Fibroblast of skin of scalp (primary cell): ENCODE measurements around the gene ZNF346.

Experiments
- DNase-seq: peaks from one replicate; pipeline ENCODE4 v3.0.0-alpha.2; 2013

The ZNF346 gene

GRCh38 chr5:177070536-177071191 is 48.2 kb downstream of the ZNF346 start:
- DNase-seq: no peak

- peak; percentile 82 for DNase-seq
Observed at GRCh38 chr5:177071666-177072385, 49.3 kb downstream of the ZNF346 start.

GRCh38 chr5:177077335-177077734 is 54.8 kb downstream of the ZNF346 start:
- DNase-seq: no peak

DNA sequence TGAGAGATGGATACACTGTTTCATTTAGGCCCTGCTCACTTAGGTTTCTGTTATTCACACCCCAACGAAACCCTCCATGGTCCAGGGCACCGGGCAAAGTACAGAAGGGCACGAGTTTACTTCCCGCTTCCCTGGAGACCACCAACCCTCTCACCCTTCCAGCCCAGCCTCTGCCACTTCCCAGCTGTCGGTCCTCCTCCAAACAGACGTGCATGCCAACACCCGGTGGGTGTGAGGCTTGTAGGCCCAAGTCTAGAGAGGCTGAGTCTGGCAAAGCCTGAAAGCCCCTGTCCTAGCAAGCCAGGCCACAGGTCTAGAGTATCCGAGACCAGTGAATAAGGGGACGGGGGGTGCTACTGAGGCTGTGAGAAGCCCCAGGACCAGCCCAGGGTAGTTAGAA is 57.1 kb downstream of the ZNF346 start:
- no peak for DNase-seq

DNA sequence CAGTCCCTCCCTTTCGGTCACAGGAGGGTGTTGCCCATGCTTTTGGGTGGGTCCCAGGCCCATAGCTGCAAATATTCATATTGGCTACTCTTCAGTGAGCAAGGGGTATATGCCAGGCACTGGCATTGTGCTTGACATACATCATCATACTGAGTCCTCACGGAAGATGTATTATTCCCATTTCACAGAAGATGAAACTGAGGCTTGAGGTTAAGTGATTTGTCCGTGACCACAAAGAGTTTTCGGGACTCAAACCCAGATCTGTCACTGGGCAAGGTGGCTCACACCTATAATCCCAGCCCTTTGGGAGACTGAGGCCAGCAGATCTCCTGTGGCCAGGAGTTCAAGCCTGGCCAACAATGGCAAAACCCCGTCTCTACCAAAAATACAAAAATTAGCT is 57.8 kb downstream of the ZNF346 start:
- no peak for DNase-seq

DNA sequence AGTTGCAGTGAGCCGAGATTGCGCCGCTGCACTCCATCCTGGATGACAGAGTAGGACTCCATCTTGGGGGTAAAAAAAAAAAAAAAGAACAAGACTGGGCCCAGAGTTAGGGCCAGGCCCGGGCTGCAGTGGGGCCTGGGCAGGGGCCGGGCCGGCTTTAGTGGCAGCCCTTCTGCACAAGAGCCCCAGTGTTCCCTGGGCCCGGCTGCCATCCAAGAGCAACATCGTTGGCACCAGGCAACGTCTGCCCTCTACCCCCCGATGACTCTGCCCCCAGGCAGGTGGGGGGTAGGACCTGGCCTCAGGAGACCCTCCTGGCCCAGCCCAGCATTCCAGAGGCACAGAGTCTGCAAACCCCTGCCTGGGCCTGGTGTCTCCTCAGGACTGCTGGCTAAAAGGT is 59.4 kb downstream of the ZNF346 start:
- no peak for DNase-seq

- no peak for DNase-seq
Observed at GRCh38 chr5:177083357-177083756, 60.9 kb downstream of the ZNF346 start.

DNA sequence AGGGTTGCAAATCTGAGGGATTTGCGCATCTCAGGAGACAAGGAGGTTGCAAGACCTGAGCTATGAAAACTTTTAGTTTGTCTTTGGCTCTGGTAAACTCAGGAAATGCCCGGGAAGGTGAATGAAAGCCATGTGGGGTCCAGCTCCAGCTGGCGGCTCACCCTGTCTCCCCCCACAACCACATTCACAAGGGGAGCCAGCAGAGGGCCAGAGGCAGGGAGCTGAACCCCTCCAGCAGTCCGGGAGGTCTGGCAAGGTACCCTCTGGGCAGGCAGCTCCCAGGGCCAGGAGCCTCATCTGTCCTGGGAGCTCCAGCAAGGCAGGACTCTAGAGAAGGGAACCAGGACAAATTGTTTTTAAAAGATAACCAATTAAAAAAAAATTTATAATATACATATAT is 61.7 kb downstream of the ZNF346 start:
- DNase-seq: no peak

DNA sequence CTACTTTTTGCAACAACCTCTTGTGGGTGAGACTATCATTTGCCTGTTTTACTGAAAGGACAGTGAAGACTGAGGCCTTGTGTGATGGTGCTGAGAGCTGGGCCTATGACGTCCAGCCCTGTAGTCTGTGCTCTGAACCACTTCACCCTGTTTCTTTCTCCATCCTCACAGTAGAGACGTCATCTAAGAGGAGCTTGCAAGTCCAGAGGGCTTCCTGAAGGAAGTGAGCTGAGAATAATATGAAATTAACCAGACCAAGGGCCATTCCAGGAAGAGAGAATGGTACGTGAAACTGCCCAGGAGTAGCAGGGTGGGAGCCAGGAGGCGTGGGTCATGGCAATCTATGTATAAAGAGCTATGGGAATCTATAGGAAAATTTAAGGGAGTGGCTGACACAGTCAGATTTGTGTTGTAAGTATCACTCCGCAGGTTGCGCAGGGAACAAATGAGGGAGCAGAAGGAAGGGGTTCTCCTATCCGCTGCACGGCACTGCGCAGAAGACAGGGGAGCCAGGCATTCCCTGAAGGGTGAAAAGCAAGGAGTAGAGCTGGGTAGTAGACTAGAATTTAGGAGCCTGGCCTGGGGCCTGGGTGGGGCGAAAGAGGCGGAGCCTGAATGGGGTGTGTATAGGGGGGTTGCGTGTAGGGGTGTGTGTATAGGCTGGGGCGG is 63.6 kb downstream of the ZNF346 start:
- DNase-seq: no peak

- peak; percentile 67 for DNase-seq
Observed at GRCh38 chr5:177086654-177087397, 64.3 kb downstream of the ZNF346 start, which contains the start of gene FGFR4. Gene FGFR4 (plus strand): TSS chr5:177086915. CDS start chr5:177089603, 2,688 bp downstream.

GRCh38 chr5:177087398-177088005 is 65.0 kb downstream of the ZNF346 start:
- DNase-seq: no peak

- DNase-seq: no peak
Observed at GRCh38 chr5:177089127-177089526, 66.6 kb downstream of the ZNF346 start.

GRCh38 chr5:177089825-177090641 is 67.5 kb downstream of the ZNF346 start:
- DNase-seq: no peak

DNA sequence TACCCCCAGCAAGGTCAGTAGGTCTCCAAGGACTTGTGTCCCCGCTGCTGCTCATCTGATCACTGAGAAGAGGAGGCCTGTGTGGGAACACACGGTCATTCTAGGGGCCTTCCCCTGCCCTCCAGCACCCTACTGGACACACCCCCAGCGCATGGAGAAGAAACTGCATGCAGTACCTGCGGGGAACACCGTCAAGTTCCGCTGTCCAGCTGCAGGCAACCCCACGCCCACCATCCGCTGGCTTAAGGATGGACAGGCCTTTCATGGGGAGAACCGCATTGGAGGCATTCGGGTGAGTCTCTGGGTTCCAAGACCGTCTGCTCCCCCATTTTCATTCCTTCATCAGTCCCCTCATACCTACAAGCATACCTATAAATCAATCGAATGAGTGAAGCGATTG is 68.3 kb downstream of the ZNF346 start:
- no peak for DNase-seq

GRCh38 chr5:177091232-177091631 is 68.7 kb downstream of the ZNF346 start:
- DNase-seq: no peak

GRCh38 chr5:177092178-177093081 is 69.9 kb downstream of the ZNF346 start:
- DNase-seq: no peak

DNA sequence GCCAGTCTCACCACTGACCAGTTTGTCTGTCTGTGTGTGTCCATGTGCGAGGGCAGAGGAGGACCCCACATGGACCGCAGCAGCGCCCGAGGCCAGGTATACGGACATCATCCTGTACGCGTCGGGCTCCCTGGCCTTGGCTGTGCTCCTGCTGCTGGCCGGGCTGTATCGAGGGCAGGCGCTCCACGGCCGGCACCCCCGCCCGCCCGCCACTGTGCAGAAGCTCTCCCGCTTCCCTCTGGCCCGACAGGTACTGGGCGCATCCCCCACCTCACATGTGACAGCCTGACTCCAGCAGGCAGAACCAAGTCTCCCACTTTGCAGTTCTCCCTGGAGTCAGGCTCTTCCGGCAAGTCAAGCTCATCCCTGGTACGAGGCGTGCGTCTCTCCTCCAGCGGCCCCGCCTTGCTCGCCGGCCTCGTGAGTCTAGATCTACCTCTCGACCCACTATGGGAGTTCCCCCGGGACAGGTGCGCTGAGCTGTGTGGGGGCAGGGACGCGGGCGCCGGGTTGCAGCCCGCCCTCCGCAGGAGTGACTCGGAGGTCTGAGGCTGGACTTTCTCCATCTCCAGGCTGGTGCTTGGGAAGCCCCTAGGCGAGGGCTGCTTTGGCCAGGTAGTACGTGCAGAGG is 70.7 kb downstream of the ZNF346 start:
- no peak for DNase-seq

- no peak for DNase-seq
Observed at GRCh38 chr5:177093803-177094202, 71.3 kb downstream of the ZNF346 start.

DNA sequence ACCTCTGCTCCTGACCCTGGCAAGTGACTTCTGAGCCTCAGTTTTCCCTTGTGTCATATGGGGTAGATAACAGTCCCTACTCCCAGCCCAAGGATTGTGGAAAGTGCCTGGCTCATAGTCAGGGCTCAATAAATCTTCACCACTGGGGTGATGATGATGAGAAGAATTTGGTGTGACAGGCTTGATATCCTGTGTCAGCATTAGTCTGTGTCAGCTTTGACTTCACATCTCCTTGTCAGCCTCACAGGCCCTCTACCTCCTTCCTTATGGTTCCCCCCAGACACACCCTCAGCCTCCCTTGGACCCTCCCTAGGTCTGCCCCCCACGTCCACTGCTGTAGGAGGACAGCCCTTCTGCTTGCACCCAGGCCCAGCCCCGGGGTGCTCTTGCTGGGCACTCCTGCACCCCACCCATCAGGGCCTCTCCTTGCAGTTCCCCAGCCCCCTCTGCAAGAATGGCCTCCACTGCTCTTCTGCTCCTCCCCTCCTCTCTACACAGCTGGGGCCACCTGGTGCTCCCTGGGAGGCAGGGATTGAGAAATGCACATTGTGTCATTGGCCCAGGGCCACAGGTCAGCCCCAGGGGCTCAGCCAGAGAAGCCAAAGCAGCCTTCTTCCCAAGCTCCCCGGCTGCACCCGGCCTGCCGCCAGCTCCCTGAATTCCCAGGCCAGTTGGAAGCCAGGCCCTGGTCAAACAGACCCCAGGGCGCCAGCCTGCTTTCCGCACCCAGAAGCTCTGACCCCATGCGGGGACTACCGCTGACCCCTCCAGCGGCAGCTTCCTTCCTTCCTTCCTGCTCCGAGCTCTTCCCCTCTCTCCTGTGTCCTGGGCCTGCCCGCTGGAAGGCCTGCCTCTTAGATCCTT is 72.0 kb downstream of the ZNF346 start:
- DNase-seq: peak; percentile 26
